ENCODE results near the gene RANBP1. TPM values are rescaled to one million over a fixed set of nuclear protein-coding genes. Genes with fewer than 3 reads are reported as not detected.

RANBP1 gene
- total and polyA plus RNA-seq, 4 experiments from 2014 or later = 61.9 to 111 (median 77.4) TPM

- H3K27ac Mint-ChIP-seq = peak overlapping the region in 1 of 7 donors; percentile 22
- CTCF ChIA-PET (ENCODE audit: partially characterized antibody) = no interaction called here
- Histone ChIP-seq H3K27ac (ENCODE audit: low read depth, low read length) (no peak overlapping the region), H3K27me3 (ENCODE audit: insufficient read depth, low read length) (no peaks in the 10 kb centered on the region), H3K4me3 (ENCODE audit: low read length in 2 of 2) (no peak overlapping the region), H3K9me3 (ENCODE audit: control insufficient read depth in 1 of 2, low read length in 2 of 2) (no peaks in the 10 kb centered on the region), H3K4me1 (ENCODE audit: insufficient read depth, low read length) (peaks cover 3% of the 10 kb centered on the region), H3K36me3 (ENCODE audit: insufficient read depth, low read length) (peaks cover 73% of the 10 kb centered on the region)
- peaks cover 6 to 58% of the 10 kb centered on the region in 2 donors for H3K36me3 Mint-ChIP-seq
- intact Hi-C loops (cut with micrococcal nuclease) = no loop called here
- DNase-seq = peak in 1 of 5 donors; percentile 22
- peaks cover 0 to 8% (median 5%) of the 10 kb centered on the region in 4 donors for H3K4me1 Mint-ChIP-seq
- no peaks in the 10 kb centered on the region for H3K9me3 Mint-ChIP-seq
- no peak overlapping the region for H3K4me3 Mint-ChIP-seq
- POLR2A ChIA-PET (ENCODE audit: partially characterized antibody) = interaction anchor here (1.0 to 1.3 kb wide), 3 partner anchors 19 to 33 kb away, joined by 3 to 4 read pairs (median 3); no protein-coding TSS in a partner anchor
- H3K27me3 Mint-ChIP-seq = no peaks in the 10 kb centered on the region
These were observed 6.2 kb upstream of the RANBP1 start for GRCh38 chr22:20109411-20110358.

- intact Hi-C loops (cut with micrococcal nuclease) = no loop called here
- CTCF ChIA-PET (ENCODE audit: partially characterized antibody) = interaction anchor here (0.7 kb wide), 1 partner anchor 136 kb away, joined by 4 read pairs; no protein-coding TSS in a partner anchor
These were observed 5.4 kb upstream of the RANBP1 start for GRCh38 chr22:20110359-20110985.

GRCh38 chr22:20111045-20111688 is 4.7 kb upstream of the RANBP1 start:
- H3K4me1 Mint-ChIP-seq = peaks cover 5 to 18% (median 9%) of the 10 kb centered on the region in 4 donors
- H3K27me3 Mint-ChIP-seq = no peaks in the 10 kb centered on the region
- peak overlapping the region; percentile 42 to 82 (median 69) for H3K27ac Mint-ChIP-seq
- H3K36me3 ChIP-seq (ENCODE audit: insufficient read depth, low read length) = peaks cover 71% of the 10 kb centered on the region
- H3K9me3 Mint-ChIP-seq = no peaks in the 10 kb centered on the region
- ChIA-PET POLR2A (ENCODE audit: partially characterized antibody) (interaction anchor here (0.6 to 1.3 kb wide), 4 partner anchors 20 to 90 kb away, joined by 3 to 4 read pairs (median 3); partner anchors contain the start of gene TANGO2), CTCF (ENCODE audit: partially characterized antibody) (interaction anchor here (0.7 kb wide), 1 partner anchor 137 kb away, joined by 4 read pairs; no protein-coding TSS in a partner anchor)
- H3K9me3 ChIP-seq (ENCODE audit: control insufficient read depth in 1 of 2, low read length in 2 of 2) = no peaks in the 10 kb centered on the region
- H3K27ac ChIP-seq (ENCODE audit: low read depth, low read length) = no peak overlapping the region
- peaks cover 10 to 53% of the 10 kb centered on the region in 2 donors for H3K36me3 Mint-ChIP-seq
- peak; percentile 17 to 36 (median 24) for DNase-seq
- H3K4me3 Mint-ChIP-seq = no peak overlapping the region
- intact Hi-C loops (cut with micrococcal nuclease) = no loop called here
- peaks cover 13% of the 10 kb centered on the region for H3K4me1 ChIP-seq (ENCODE audit: insufficient read depth, low read length)
- no peaks in the 10 kb centered on the region for H3K27me3 ChIP-seq (ENCODE audit: insufficient read depth, low read length)
- H3K4me3 ChIP-seq (ENCODE audit: low read length in 2 of 2) = no peak overlapping the region

More at GRCh38 chr22:20110359-20110985, 5.4 kb upstream of the RANBP1 start:
- Histone ChIP-seq H3K9me3 (ENCODE audit: control insufficient read depth in 1 of 2, low read length in 2 of 2) (no peaks in the 10 kb centered on the region), H3K36me3 (ENCODE audit: insufficient read depth, low read length) (peaks cover 73% of the 10 kb centered on the region), H3K4me3 (ENCODE audit: low read length in 2 of 2) (no peak overlapping the region), H3K27me3 (ENCODE audit: insufficient read depth, low read length) (no peaks in the 10 kb centered on the region), H3K4me1 (ENCODE audit: insufficient read depth, low read length) (peaks cover 6% of the 10 kb centered on the region), H3K27ac (ENCODE audit: low read depth, low read length) (no peak overlapping the region)
- peaks cover 5 to 11% (median 9%) of the 10 kb centered on the region in 4 donors for H3K4me1 Mint-ChIP-seq
- peak overlapping the region in 4 of 7 donors; percentile 46 to 72 (median 60) for H3K27ac Mint-ChIP-seq
- H3K9me3 Mint-ChIP-seq = no peaks in the 10 kb centered on the region
- peak in 1 of 5 donors; percentile 16 for DNase-seq
- H3K27me3 Mint-ChIP-seq = no peaks in the 10 kb centered on the region
- H3K36me3 Mint-ChIP-seq = peaks cover 10 to 57% of the 10 kb centered on the region in 2 donors
- POLR2A ChIA-PET (ENCODE audit: partially characterized antibody) = interaction anchor here (0.6 to 1.3 kb wide), 4 partner anchors 20 to 90 kb away, joined by 3 to 4 read pairs (median 3); partner anchors contain the start of gene TANGO2
- no peak overlapping the region for H3K4me3 Mint-ChIP-seq

GRCh38 chr22:20111689-20112622 is 3.9 kb upstream of the RANBP1 start:
- ChIA-PET CTCF (ENCODE audit: partially characterized antibody) (no interaction called here), POLR2A (ENCODE audit: partially characterized antibody) (no interaction called here)
- Mint-ChIP-seq H3K4me1 (peaks cover 9 to 23% (median 12%) of the 10 kb centered on the region in 4 donors), H3K27ac (peak overlapping the region in 3 of 7 donors; percentile 18 to 75 (median 50)), H3K9me3 (no peaks in the 10 kb centered on the region), H3K36me3 (peaks cover 10 to 53% of the 10 kb centered on the region in 2 donors), H3K4me3 (no peak overlapping the region), H3K27me3 (no peaks in the 10 kb centered on the region)
- Histone ChIP-seq H3K4me3 (ENCODE audit: low read length in 2 of 2) (no peak overlapping the region), H3K4me1 (ENCODE audit: insufficient read depth, low read length) (peaks cover 18% of the 10 kb centered on the region), H3K36me3 (ENCODE audit: insufficient read depth, low read length) (peaks cover 63% of the 10 kb centered on the region), H3K27me3 (ENCODE audit: insufficient read depth, low read length) (no peaks in the 10 kb centered on the region), H3K27ac (ENCODE audit: low read depth, low read length) (no peak overlapping the region), H3K9me3 (ENCODE audit: control insufficient read depth in 1 of 2, low read length in 2 of 2) (no peaks in the 10 kb centered on the region)
- intact Hi-C loops (cut with micrococcal nuclease) = no loop called here
- DNase-seq = peak in 1 of 5 donors; percentile 5

GRCh38 chr22:20112623-20113511 is 3.0 kb upstream of the RANBP1 start:
- Mint-ChIP-seq H3K4me1 (peaks cover 9 to 23% (median 15%) of the 10 kb centered on the region in 4 donors), H3K36me3 (peaks cover 7 to 49% of the 10 kb centered on the region in 2 donors), H3K27ac (peak overlapping the region in 1 of 7 donors; percentile 75), H3K27me3 (no peaks in the 10 kb centered on the region), H3K9me3 (no peaks in the 10 kb centered on the region), H3K4me3 (no peak overlapping the region)
- H3K4me1 ChIP-seq (ENCODE audit: insufficient read depth, low read length) = peaks cover 18% of the 10 kb centered on the region
- CTCF ChIA-PET (ENCODE audit: partially characterized antibody) = no interaction called here
- no peaks in the 10 kb centered on the region for H3K9me3 ChIP-seq (ENCODE audit: control insufficient read depth in 1 of 2, low read length in 2 of 2)
- no peak overlapping the region for H3K27ac ChIP-seq (ENCODE audit: low read depth, low read length)
- intact Hi-C loops (cut with micrococcal nuclease) = no loop called here
- POLR2A ChIA-PET (ENCODE audit: partially characterized antibody) = no interaction called here
- peaks cover 54% of the 10 kb centered on the region for H3K36me3 ChIP-seq (ENCODE audit: insufficient read depth, low read length)
- DNase-seq = peak in 1 of 5 donors; percentile 24
- no peak overlapping the region for H3K4me3 ChIP-seq (ENCODE audit: low read length in 2 of 2)
- H3K27me3 ChIP-seq (ENCODE audit: insufficient read depth, low read length) = no peaks in the 10 kb centered on the region
